Measurements from ENCODE around the gene MME.

GRCh38 chr3:155208183-155208800, 128.2 kb downstream of the MME start:
- TF ChIP-seq CTCF (IDR thresholded peaks at IDR 0.05) (no peak), POLR2A (IDR thresholded peaks at IDR 0.05) (no peak)
